Right ventricle myocardium superior (tissue), 1 donor: ENCODE results near the gene TAGLN. TPM values are rescaled to one million over a fixed set of nuclear protein-coding genes. Genes with fewer than 3 reads are reported as not detected.

Experiments used
- ATAC-seq: fragments of 200-7000 bp; cut with Tn5 transposase; one replicate; pipeline ENCODE4 v1.9.1; 2020; ENCODE audit warnings: mild to moderate bottlenecking; ENCODE audit not compliant: poor library complexity
- DNase-seq: peaks from one replicate; pipeline ENCODE4 v3.0.0-alpha.2; 2020
- intact Hi-C: fragments of 100-400 bp; cut with DNase I; formaldehyde crosslinking; loops from one replicate; pipeline ENCODE4 v1.11.2; 2022
- total RNA-seq: library from RNA; stranded (reverse); fragmentation: NEBNext Ultra II Directional; extraction: Animal tissue kit (Norgen Biotek cat#: 25700); gene quantifications from one replicate; pipeline ENCODE4 v1.2.1, GENCODE V29; 2021
- donor health status: DM: no; HTN: yes; CAD: no; lungs with severe emphysema.

The TAGLN gene
- total RNA-seq, 1 donor from 2014 or later: 91.4 TPM

GRCh38 chr11:117238221-117238620, 39.1 kb downstream of the TAGLN start:
- DNase-seq (no peak), ATAC-seq (no peak)
- intact Hi-C loops: no loop called here

GRCh38 chr11:117239295-117239694, 40.1 kb downstream of the TAGLN start:
- intact Hi-C loops: no loop called here
- DNase-seq (no peak), ATAC-seq (no peak)

- ATAC-seq: no peak
- no peak for DNase-seq
- intact Hi-C loops: no loop called here
Measured at GRCh38 chr11:117248341-117248740, 49.2 kb downstream of the TAGLN start.

- intact Hi-C loops: no loop called here
- ATAC-seq (no peak), DNase-seq (no peak)
Measured at GRCh38 chr11:117249571-117249970, 50.4 kb downstream of the TAGLN start.

GRCh38 chr11:117251506-117251905, 52.3 kb downstream of the TAGLN start:
- ATAC-seq (no peak), DNase-seq (no peak)
- intact Hi-C loops: no loop called here

- ATAC-seq: no peak
Measured at GRCh38 chr11:117255966-117256365, 56.8 kb downstream of the TAGLN start.

GRCh38 chr11:117256573-117256972, 57.4 kb downstream of the TAGLN start:
- intact Hi-C loops: no loop called here
- ATAC-seq (no peak), DNase-seq (no peak)

More at GRCh38 chr11:117255966-117256365, 56.8 kb downstream of the TAGLN start:
- no peak for DNase-seq
- intact Hi-C loops: no loop called here

Other genes with a start within 250 kb of the TAGLN start
- 30.6 TPM for gene SIK3, start 100.9 kb upstream of the TAGLN start, total RNA-seq
- gene PAFAH1B2, start 55.1 kb upstream of the TAGLN start, total RNA-seq: 42.6 TPM
- 19.5 TPM for gene SIDT2, start 20.6 kb upstream of the TAGLN start, total RNA-seq
- 22.3 TPM for gene PCSK7, start 32.7 kb downstream of the TAGLN start, total RNA-seq
- gene RNF214, start 33.3 kb downstream of the TAGLN start, total RNA-seq: 19.8 TPM
- 8.3 TPM for gene BACE1-AS, start 92.0 kb downstream of the TAGLN start, total RNA-seq
- 10.4 TPM for gene BACE1, start 116.9 kb downstream of the TAGLN start, total RNA-seq
- 4.3 TPM for gene CEP164, start 128.5 kb downstream of the TAGLN start, total RNA-seq